Activated CD4-positive, alpha-beta T cell treated with anti-CD3 and anti-CD28 coated beads for 36 hours (primary cell): Measurements from ENCODE around the gene STIM1. TPM values are rescaled to one million over a fixed set of nuclear protein-coding genes. Genes with fewer than 3 reads are reported as not detected.
"Not testable (repeated sequence)": the region's sequence is repeated elsewhere in the genome, so short reads cannot be mapped to it uniquely, and the experiment has no call there.

Experiments used
- ATAC-seq: fragments of 200-7000 bp; cut with Tn5 transposase; one replicate; pipeline ENCODE4 v1.10.0; 2021; ENCODE audit warnings: mild to moderate bottlenecking, moderate library complexity
- CTCF ChIA-PET: fragments of 350-600 bp; sonication (Branson Sonifier 250); formaldehyde crosslinking; loops from one replicate; lab custom pipeline; 2021; ENCODE audit warnings: antibody characterized with exemption; lab: Charles Lee
- POLR2A ChIA-PET: fragments of 350-600 bp; sonication (Branson Sonifier 250); formaldehyde crosslinking; loops from one replicate; lab custom pipeline; 2021; ENCODE audit warnings: antibody characterized with exemption, inconsistent platforms; lab: Charles Lee
- DNase-seq: peaks from one replicate; pipeline ENCODE4 v3.0.0-alpha.2; 2020
- H3K27ac Mint-ChIP-seq: one replicate; pipeline ENCODE4 v1.8.0; 2021; ENCODE audit warnings: mixed read lengths
- H3K27me3 Mint-ChIP-seq: one replicate; pipeline ENCODE4 v1.8.0; 2021; ENCODE audit warnings: mixed read lengths
- H3K36me3 Mint-ChIP-seq: one replicate; pipeline ENCODE4 v1.8.0; 2021; ENCODE audit warnings: low read depth, mixed read lengths
- H3K4me1 Mint-ChIP-seq: one replicate; pipeline ENCODE4 v1.8.0; 2021; ENCODE audit warnings: mixed read lengths
- H3K4me3 Mint-ChIP-seq: one replicate; pipeline ENCODE4 v1.8.0; 2021; ENCODE audit warnings: mild to moderate bottlenecking, moderate library complexity, mixed read lengths
- H3K9me3 Mint-ChIP-seq: one replicate; pipeline ENCODE4 v1.8.0; 2021; ENCODE audit warnings: low read depth, mixed read lengths
- intact Hi-C, 2 experiments: fragments of 100-400 bp; cut with DNase I in 1 of 2; cut with micrococcal nuclease in 1 of 2; formaldehyde crosslinking; loops; one replicate each; pipeline versions ENCODE4 v1.14.2 to v1.15.1; 2022 to 2024; cut with DNase I, micrococcal nuclease
- total RNA-seq, 2 experiments: library from RNA; stranded (reverse); gene quantifications; one replicate each; pipeline ENCODE4 v1.2.3, GENCODE V29; 2021

Gene STIM1
- total RNA-seq, 2 experiments from 2014 or later, result 60.0 to 62.6 TPM

DNA sequence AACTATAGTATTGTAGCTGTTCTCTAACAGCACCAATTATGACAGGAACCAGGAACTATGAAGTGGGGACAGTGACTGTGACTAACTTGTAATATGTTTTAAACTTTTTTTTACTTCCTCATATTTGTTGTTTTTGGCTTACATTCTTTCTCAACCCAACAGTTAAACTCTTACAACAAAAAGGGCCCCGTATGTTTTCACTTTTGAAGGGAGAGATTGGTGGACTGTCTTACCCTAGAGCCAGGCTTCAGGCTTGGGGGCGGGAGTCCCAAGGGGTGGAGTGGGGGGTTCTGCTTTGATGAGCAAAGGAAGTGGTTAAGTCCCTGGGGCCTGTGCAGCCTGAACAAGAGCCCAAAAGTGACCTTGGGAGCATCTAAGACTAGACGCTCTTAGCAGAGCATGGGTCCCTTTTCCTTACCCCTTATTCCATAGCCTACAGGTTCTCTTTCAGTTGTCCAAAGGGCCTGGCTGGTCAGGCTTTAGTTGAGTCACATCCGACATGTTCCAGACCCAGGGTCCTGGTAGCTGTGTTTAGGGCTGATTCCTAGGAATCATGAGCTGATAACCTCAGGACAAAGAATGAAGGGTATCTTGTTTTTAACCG is 38.8 kb downstream of the STIM1 start:
- ATAC-seq, result peak; percentile 63
- H3K36me3 Mint-ChIP-seq, result peaks cover 19% of the 10 kb centered on the region
- H3K27ac Mint-ChIP-seq, result peak overlapping the region; percentile 56
- CTCF ChIA-PET, result interaction anchor here (0.9 to 2.4 kb wide), 4 partner anchors 11 to 76 kb away, joined by 3 to 10 read pairs (median 4); partner anchors contain the start of gene STIM1
- POLR2A ChIA-PET, result interaction anchor here (1.3 kb wide), 1 partner anchor 53 kb away, joined by 3 read pairs; no protein-coding TSS in a partner anchor
- H3K9me3 Mint-ChIP-seq, result no peaks in the 10 kb centered on the region
- intact Hi-C loops, result no loop called here
- DNase-seq, result peak; percentile 23
- peaks cover 39% of the 10 kb centered on the region for H3K4me1 Mint-ChIP-seq
- no peak overlapping the region for H3K4me3 Mint-ChIP-seq
- H3K27me3 Mint-ChIP-seq, result no peaks in the 10 kb centered on the region

DNA sequence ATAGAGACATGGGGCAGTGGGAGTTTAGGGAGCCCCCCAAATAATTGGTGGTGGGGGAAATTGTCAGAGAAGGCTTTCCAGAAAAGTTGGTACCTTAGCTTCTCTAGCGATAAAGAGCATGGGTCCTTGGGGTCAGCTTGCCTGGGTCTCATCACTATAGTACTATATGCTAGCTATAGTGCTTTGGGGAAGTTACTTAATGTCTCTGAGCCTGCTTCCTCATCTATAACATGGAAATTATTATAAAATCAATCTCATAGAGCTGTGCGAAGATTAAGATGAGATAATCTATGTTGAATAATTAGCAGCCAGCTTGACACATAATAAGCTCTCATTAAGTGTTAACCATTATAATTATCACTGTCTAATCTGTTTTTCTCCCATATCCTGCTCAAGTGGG is 41.2 kb downstream of the STIM1 start:
- H3K4me3 Mint-ChIP-seq, result no peak overlapping the region
- no peak for ATAC-seq
- peaks cover 10% of the 10 kb centered on the region for H3K36me3 Mint-ChIP-seq
- H3K9me3 Mint-ChIP-seq, result no peaks in the 10 kb centered on the region
- ChIA-PET CTCF (interaction anchor here (0.6 to 1.4 kb wide), 5 partner anchors 16 to 167 kb away, joined by 3 to 4 read pairs (median 3); no protein-coding TSS in a partner anchor), POLR2A (interaction anchor here (0.7 kb wide), 1 partner anchor 15 kb away, joined by 3 read pairs; no protein-coding TSS in a partner anchor)
- H3K27me3 Mint-ChIP-seq, result no peaks in the 10 kb centered on the region
- no peak for DNase-seq
- intact Hi-C loops, result no loop called here
- peaks cover 42% of the 10 kb centered on the region for H3K4me1 Mint-ChIP-seq
- H3K27ac Mint-ChIP-seq, result no peak overlapping the region

DNA sequence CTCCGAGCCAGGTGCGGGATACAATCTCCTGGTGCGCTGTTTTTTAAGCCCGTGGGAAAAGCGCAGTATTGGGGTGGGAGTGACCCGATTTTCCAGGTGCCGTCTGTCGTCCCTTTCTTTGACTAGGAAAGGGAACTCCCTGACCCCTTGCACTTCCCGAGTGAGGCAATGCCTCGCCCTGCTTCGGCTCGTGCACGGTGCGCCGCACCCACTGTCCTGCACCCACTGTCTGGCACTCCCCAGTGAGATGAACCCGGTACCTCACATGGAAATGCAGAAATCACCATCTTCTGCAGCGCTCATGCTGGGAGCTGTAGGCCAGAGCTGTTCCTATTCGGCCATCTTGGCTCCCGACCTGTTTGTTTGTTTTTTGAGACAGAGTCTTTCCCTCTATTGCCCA is 44.8 kb downstream of the STIM1 start:
- H3K36me3 Mint-ChIP-seq, ATAC-seq, H3K27me3 Mint-ChIP-seq, CTCF ChIA-PET, H3K9me3 Mint-ChIP-seq, DNase-seq, intact Hi-C loops, H3K4me3 Mint-ChIP-seq: not testable (repeated sequence)
- Mint-ChIP-seq H3K4me1 (peaks cover 49% of the 10 kb centered on the region), H3K27ac (peak overlapping the region; percentile 2)
- POLR2A ChIA-PET, result interaction anchor here (0.6 kb wide), 1 partner anchor 58 kb away, joined by 4 read pairs; no protein-coding TSS in a partner anchor

DNA sequence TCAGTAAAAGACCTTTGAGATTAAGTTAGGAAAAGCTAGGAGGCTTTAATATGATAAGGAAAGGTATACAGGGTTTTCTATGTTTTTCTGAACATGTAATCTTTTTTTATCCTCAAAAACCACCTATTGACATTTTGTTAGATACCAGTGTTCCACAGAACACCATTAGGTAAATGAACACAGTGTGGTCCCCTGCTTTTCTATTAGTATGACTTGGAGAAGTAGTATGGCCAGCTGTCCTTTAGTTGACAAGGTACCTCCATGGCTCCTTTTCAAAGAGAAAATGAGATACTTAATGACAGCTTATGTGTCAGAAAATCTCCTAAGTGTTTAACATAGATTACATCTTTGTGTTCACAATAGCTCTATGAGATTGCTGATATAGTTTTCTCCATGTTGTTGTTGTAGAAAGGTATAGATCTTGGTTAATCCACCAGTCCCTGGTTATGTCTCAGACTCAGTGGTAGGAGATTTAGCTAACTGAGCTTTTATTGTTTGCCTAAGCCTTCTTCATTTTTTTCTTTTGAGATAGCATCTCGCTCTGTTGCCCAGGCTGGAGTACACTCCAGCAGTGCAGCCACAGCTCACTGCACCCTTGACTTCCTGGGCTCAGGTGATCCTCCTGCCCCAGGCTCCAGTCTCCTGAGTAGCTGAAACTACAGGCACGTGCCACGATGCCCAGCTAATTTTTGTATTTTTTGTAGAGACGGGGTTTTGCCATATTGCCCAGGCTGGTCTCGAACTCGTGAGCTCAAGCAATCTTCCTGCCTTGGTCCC is 46.0 kb downstream of the STIM1 start:
- ATAC-seq (no peak), DNase-seq (no peak)
- POLR2A ChIA-PET, result no interaction called here
- H3K27me3 Mint-ChIP-seq, result no peaks in the 10 kb centered on the region
- H3K4me3 Mint-ChIP-seq, result no peak overlapping the region
- H3K9me3 Mint-ChIP-seq, result no peaks in the 10 kb centered on the region
- CTCF ChIA-PET, result interaction anchor here (0.7 to 1.7 kb wide), 11 partner anchors 10 to 172 kb away, joined by 3 to 6 read pairs (median 3); partner anchors contain the start of genes PGAP2 and STIM1
- peak overlapping the region; percentile 26 for H3K27ac Mint-ChIP-seq
- peaks cover 58% of the 10 kb centered on the region for H3K4me1 Mint-ChIP-seq
- peaks cover 2% of the 10 kb centered on the region for H3K36me3 Mint-ChIP-seq
- intact Hi-C loops, result no loop called here

DNA sequence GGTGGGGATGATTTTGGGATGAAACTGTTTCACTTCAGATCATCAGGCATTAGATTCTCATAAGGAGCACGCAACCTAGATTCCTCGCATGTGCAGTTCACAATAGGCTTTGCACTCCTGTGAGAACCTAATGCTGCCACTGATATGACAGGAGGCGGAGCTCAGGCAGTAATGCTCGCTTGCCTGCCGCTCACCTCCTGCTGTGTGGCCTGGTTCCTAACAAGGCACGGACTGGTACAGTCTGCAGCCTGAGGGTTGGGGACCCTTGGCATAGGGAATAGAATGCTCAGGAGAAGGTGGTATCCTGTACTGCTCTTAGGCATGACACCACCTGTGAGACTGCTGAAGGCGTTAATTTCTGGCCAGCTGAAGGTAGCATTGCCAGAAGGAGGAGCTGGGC is 47.0 kb downstream of the STIM1 start:
- no peak overlapping the region for H3K4me3 Mint-ChIP-seq

DNA sequence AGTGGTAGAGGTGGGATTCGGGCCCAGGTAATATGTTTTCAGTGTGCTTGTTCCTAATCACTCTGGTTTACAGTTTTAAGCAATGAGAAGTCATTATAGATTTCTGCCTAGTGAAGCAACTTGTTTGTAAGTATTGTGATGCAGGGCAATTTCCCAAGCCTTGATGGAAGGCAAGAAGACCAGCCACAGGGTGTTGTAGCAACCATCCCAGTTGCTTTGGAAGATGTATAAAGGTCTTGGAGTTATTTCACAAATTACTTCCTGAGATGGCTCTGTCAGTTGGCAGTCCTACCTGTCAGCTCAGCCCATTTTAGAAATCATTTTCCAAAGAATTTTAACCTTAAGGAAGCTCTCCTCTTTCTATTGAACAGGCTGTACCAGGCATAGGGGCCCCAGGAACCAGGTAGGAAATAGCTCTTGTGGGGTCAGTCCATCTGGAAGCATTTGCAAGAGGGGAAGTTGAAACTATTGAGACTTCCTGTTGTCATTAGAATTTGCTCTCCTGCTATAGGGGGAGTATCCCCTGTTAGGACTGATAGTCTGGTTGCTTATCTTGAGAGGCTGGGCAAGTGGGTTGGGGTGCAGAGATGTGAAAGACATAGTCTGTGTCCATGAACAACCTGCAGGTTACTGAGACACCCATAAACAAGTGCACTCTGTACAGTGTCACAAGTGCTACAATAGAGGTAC is 47.9 kb downstream of the STIM1 start:
- ATAC-seq, result no peak
- peaks cover 3% of the 10 kb centered on the region for H3K36me3 Mint-ChIP-seq
- H3K27ac Mint-ChIP-seq, result peak overlapping the region; percentile 10
- H3K27me3 Mint-ChIP-seq, result no peaks in the 10 kb centered on the region
- H3K4me3 Mint-ChIP-seq, result no peak overlapping the region
- POLR2A ChIA-PET, result interaction anchor here (0.6 kb wide), 1 partner anchor 118 kb away, joined by 3 read pairs; no protein-coding TSS in a partner anchor
- peaks cover 73% of the 10 kb centered on the region for H3K4me1 Mint-ChIP-seq
- DNase-seq, result no peak
- CTCF ChIA-PET, result interaction anchor here (1.0 to 1.7 kb wide), 3 partner anchors 23 to 96 kb away, joined by 3 to 6 read pairs (median 4); partner anchors contain the start of gene PGAP2
- H3K9me3 Mint-ChIP-seq, result no peaks in the 10 kb centered on the region
- intact Hi-C loops, result no loop called here

More for the DNA sequence above, 47.0 kb downstream of the STIM1 start:
- intact Hi-C loops, result no loop called here
- DNase-seq (no peak), ATAC-seq (no peak)
- H3K9me3 Mint-ChIP-seq, result no peaks in the 10 kb centered on the region
- H3K27ac Mint-ChIP-seq, result no peak overlapping the region
- no peaks in the 10 kb centered on the region for H3K27me3 Mint-ChIP-seq
- CTCF ChIA-PET, result interaction anchor here (0.9 to 1.7 kb wide), 6 partner anchors 24 to 171 kb away, joined by 3 to 6 read pairs (median 4); partner anchors contain the start of gene PGAP2
- POLR2A ChIA-PET, result no interaction called here
- peaks cover 68% of the 10 kb centered on the region for H3K4me1 Mint-ChIP-seq
- peaks cover 2% of the 10 kb centered on the region for H3K36me3 Mint-ChIP-seq

DNA sequence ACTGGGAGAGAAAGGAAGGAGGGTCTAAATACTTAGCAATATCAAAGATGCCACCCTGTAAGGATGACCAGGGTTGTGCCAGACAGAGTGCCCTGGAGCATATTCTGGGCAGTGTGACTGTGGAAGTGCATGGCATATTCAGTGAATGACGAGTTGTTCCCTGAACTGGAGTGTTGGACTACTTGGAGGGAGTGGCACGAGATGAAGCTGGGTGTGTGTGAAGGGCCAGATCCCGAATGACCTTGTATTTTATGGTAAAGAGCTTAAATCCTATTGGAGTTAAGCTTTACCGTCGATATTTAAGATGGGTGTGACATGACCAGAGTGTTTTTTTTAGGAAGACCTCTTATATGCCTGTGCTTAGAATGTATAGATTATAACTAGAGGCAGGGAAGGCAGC is 48.8 kb downstream of the STIM1 start:
- intact Hi-C loops, result loop anchor here in 1 of 2 experiments (2.0 kb wide), 2 partner anchors 37 to 49 kb away; partner anchors contain the start of gene STIM1
- H3K27ac Mint-ChIP-seq, result peak overlapping the region; percentile 6
- ATAC-seq (no peak), DNase-seq (no peak)
- H3K4me3 Mint-ChIP-seq, result no peak overlapping the region
- POLR2A ChIA-PET, result interaction anchor here (0.6 kb wide), 1 partner anchor 119 kb away, joined by 3 read pairs; no protein-coding TSS in a partner anchor
- CTCF ChIA-PET, result interaction anchor here (2.8 kb wide), 1 partner anchor 49 kb away, joined by 34 read pairs; the partner anchor contains the start of gene STIM1
- peaks cover 76% of the 10 kb centered on the region for H3K4me1 Mint-ChIP-seq
- H3K36me3 Mint-ChIP-seq, result peaks cover 3% of the 10 kb centered on the region
- H3K9me3 Mint-ChIP-seq, result no peaks in the 10 kb centered on the region
- no peaks in the 10 kb centered on the region for H3K27me3 Mint-ChIP-seq

DNA sequence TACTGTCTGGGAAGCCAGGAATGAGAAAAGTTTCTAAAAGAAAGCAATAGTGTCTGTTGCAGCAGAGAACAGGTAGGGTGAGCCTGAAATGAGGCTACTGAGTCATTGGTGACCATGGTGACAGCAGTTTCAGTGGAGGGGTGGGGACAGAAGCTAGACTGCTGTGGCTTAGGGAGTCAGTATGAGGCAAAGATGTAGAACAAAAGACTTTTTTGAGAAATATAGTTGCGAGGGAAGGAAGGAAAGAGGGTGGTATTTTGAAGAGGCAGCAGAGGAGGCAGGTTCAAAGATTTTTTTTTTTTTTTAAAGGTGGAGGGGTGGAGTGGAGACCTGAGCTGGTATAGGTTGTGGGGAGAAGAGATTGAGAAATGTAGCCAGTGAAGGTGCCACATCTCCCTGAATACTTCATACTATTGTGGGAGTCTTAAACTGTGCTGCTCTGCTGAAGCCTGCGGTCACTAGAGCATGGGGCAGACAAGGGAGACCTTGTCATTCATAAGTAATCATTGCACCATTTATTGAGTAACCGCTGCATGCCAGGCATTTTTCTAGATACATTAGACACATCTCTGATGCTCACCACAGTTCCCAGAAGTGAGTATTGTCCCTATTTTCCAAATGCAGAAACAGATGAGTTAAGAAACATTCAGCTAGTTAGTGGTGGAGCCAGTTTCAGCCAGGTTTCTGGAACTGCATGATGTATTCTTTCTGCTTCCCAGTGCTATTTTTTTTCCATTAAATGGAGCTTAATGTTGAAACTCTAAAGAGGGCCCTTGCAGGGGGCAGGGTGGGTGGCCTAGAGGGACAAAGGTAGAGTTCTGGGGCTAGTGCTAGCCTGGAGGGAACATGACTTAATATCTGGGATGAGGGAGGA is 49.9 kb downstream of the STIM1 start:
- ChIA-PET POLR2A (interaction anchor here (0.5 to 1.5 kb wide), 7 partner anchors 34 to 152 kb away, joined by 3 to 7 read pairs (median 3); partner anchors contain the start of genes RHOG and STIM1), CTCF (interaction anchor here (0.6 to 2.8 kb wide), 15 partner anchors 9 to 168 kb away, joined by 3 to 34 read pairs (median 4); partner anchors contain the start of genes RHOG and STIM1)
- Mint-ChIP-seq H3K27ac (peak overlapping the region; percentile 55), H3K9me3 (no peaks in the 10 kb centered on the region), H3K4me1 (peaks cover 77% of the 10 kb centered on the region), H3K36me3 (peaks cover 3% of the 10 kb centered on the region), H3K27me3 (no peaks in the 10 kb centered on the region), H3K4me3 (peak overlapping the region; percentile 5)
- intact Hi-C loops, result loop anchor here (1.0 to 5.0 kb wide), 5 partner anchors 39 to 52 kb away; partner anchors contain the start of gene STIM1 (in 2 of the 2)
- peak; percentile 98 for ATAC-seq
- DNase-seq, result peak; percentile 83

DNA sequence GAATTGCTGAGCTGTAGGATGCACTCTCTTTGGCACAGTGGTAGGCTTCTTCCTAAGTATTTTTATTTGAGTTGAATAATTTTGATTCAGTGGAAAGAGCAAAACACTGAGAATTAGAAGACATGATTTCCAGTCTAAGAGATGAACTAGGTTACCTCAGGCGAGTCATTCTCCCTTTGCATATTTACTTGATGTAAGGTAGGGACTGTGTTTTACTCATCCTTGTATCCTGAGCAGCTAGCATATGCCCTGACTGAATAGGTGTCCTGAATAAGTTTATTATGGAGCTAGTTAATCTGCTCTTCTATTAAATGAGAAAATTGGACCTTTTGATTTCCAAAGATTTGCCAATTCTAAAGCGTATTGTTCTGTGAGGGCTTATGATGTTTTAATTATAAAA is 50.7 kb downstream of the STIM1 start:
- peaks cover 3% of the 10 kb centered on the region for H3K36me3 Mint-ChIP-seq
- H3K27ac Mint-ChIP-seq, result peak overlapping the region; percentile 55
- peak; percentile 53 for ATAC-seq
- no peak overlapping the region for H3K4me3 Mint-ChIP-seq
- ChIA-PET CTCF (interaction anchor here (0.6 to 2.8 kb wide), 14 partner anchors 8 to 186 kb away, joined by 3 to 34 read pairs (median 3); partner anchors contain the start of genes RHOG and STIM1), POLR2A (interaction anchor here (0.5 to 1.5 kb wide), 3 partner anchors 65 to 151 kb away, joined by 3 to 6 read pairs (median 3); partner anchors contain the start of gene RHOG)
- peaks cover 75% of the 10 kb centered on the region for H3K4me1 Mint-ChIP-seq
- intact Hi-C loops, result loop anchor here in 1 of 2 experiments (5.0 kb wide), 1 partner anchor 51 kb away; no protein-coding TSS in a partner anchor
- no peaks in the 10 kb centered on the region for H3K9me3 Mint-ChIP-seq
- H3K27me3 Mint-ChIP-seq, result no peaks in the 10 kb centered on the region
- DNase-seq, result no peak
